Activated B cell treated with CpG ODN at 0.5 μM for 24 hours (primary cell): ENCODE measurements around the gene SOS1. TPM values are rescaled to one million over a fixed set of nuclear protein-coding genes. Genes with fewer than 3 reads are reported as not detected.
"Not testable (repeated sequence)": the region's sequence is repeated elsewhere in the genome, so short reads cannot be mapped to it uniquely, and the experiment has no call there.

ENCODE experiments used
- ATAC-seq: fragments of 200-7000 bp; cut with Tn5 transposase; one replicate; pipeline ENCODE4 v1.10.0; 2021; ENCODE audit warnings: low read depth, mild to moderate bottlenecking, moderate library complexity
- CTCF ChIA-PET: fragments of 350-600 bp; sonication (Branson Sonifier 250); formaldehyde crosslinking; loops from one replicate; lab custom pipeline; 2021; ENCODE audit warnings: antibody characterized with exemption; lab: Charles Lee
- POLR2A ChIA-PET: fragments of 350-600 bp; sonication (Branson Sonifier 250); formaldehyde crosslinking; loops from one replicate; lab custom pipeline; 2021; ENCODE audit warnings: antibody characterized with exemption; lab: Charles Lee
- DNase-seq: peaks from one replicate; pipeline ENCODE4 v3.0.0; 2022
- H3K27ac Mint-ChIP-seq: one replicate; pipeline ENCODE4 v1.8.0; 2020; ENCODE audit warnings: mixed read lengths
- H3K27me3 Mint-ChIP-seq: one replicate; pipeline ENCODE4 v1.8.0; 2021; ENCODE audit warnings: mixed read lengths
- H3K36me3 Mint-ChIP-seq: one replicate; pipeline ENCODE4 v1.8.0; 2021; ENCODE audit warnings: low read depth, mixed read lengths
- H3K4me1 Mint-ChIP-seq: one replicate; pipeline ENCODE4 v1.8.0; 2021; ENCODE audit warnings: mixed read lengths
- H3K4me3 Mint-ChIP-seq: one replicate; pipeline ENCODE4 v1.8.0; 2020; ENCODE audit warnings: mild to moderate bottlenecking, mixed read lengths
- H3K9me3 Mint-ChIP-seq: one replicate; pipeline ENCODE4 v1.8.0; 2020; ENCODE audit warnings: mixed read lengths
- CTCF ChIP-seq: fragments of 200-600 bp; IDR thresholded peaks from one replicate; pipeline ENCODE4 v1.8.0; 2022; ENCODE audit warnings: antibody characterized with exemption, mild to moderate bottlenecking
- intact Hi-C: fragments of 100-400 bp; cut with micrococcal nuclease; formaldehyde crosslinking; loops from one replicate; pipeline ENCODE4 v1.15.1; 2024
- total RNA-seq: library from RNA; stranded (reverse); gene quantifications from 2 replicates; pipeline ENCODE4 v1.2.3, GENCODE V29; 2022

SOS1 gene
- total RNA-seq, 1 donor from 2014 or later: 51.9 TPM

- DNase-seq: no peak
- Mint-ChIP-seq H3K36me3 (peaks cover 17% of the 10 kb centered on the region), H3K4me3 (no peak overlapping the region), H3K27ac (no peak overlapping the region), H3K27me3 (no peaks in the 10 kb centered on the region), H3K9me3 (no peaks in the 10 kb centered on the region), H3K4me1 (no peaks in the 10 kb centered on the region)
- intact Hi-C loops: loop anchor here (1.0 to 2.0 kb wide), 5 partner anchors 61 to 670 kb away; partner anchors contain the start of gene SOS1
- peak; percentile 67 for TF ChIP-seq CTCF
- ChIA-PET POLR2A (interaction anchor here (0.6 kb wide), 1 partner anchor 12 kb away, joined by 3 read pairs; no protein-coding TSS in a partner anchor), CTCF (interaction anchor here (0.7 to 10.9 kb wide), 13 partner anchors 9 to 670 kb away, joined by 3 to 230 read pairs (median 5); partner anchors contain the start of gene SOS1)
- ATAC-seq: no peak
These were observed 61.4 kb downstream of the SOS1 start for GRCh38 chr2:39059366-39059952.

GRCh38 chr2:39058101-39058500, 62.8 kb downstream of the SOS1 start:
- H3K4me1 Mint-ChIP-seq: no peaks in the 10 kb centered on the region
- intact Hi-C loops: loop anchor here (2.0 kb wide), 1 partner anchor 63 kb away; the partner anchor contains the start of gene SOS1
- DNase-seq (no peak), ATAC-seq (no peak)
- H3K27ac Mint-ChIP-seq: no peak overlapping the region
- H3K36me3 Mint-ChIP-seq: peaks cover 29% of the 10 kb centered on the region
- H3K9me3 Mint-ChIP-seq: no peaks in the 10 kb centered on the region
- no peak overlapping the region for H3K4me3 Mint-ChIP-seq
- ChIA-PET POLR2A (no interaction called here), CTCF (interaction anchor here (1.1 to 10.9 kb wide), 7 partner anchors 19 to 672 kb away, joined by 3 to 230 read pairs (median 6); partner anchors contain the start of gene SOS1)
- TF ChIP-seq CTCF: no peak
- H3K27me3 Mint-ChIP-seq: no peaks in the 10 kb centered on the region

- CTCF ChIA-PET, H3K4me1 Mint-ChIP-seq, H3K27ac Mint-ChIP-seq, H3K4me3 Mint-ChIP-seq, POLR2A ChIA-PET, intact Hi-C loops, H3K27me3 Mint-ChIP-seq, ATAC-seq, DNase-seq, H3K9me3 Mint-ChIP-seq: not testable (repeated sequence)
- peaks cover 61% of the 10 kb centered on the region for H3K36me3 Mint-ChIP-seq
These were observed 68.2 kb downstream of the SOS1 start for GRCh38 chr2:39052665-39053064.

- intact Hi-C loops: no loop called here
- POLR2A ChIA-PET: no interaction called here
- CTCF ChIA-PET: interaction anchor here (1.1 kb wide), 1 partner anchor 180 kb away, joined by 4 read pairs; no protein-coding TSS in a partner anchor
- H3K4me3 Mint-ChIP-seq: no peak overlapping the region
- no peak for DNase-seq
- no peaks in the 10 kb centered on the region for H3K4me1 Mint-ChIP-seq
- H3K36me3 Mint-ChIP-seq: peaks cover 61% of the 10 kb centered on the region
- no peak for ATAC-seq
- no peak for TF ChIP-seq CTCF
- H3K27me3 Mint-ChIP-seq: no peaks in the 10 kb centered on the region
- no peaks in the 10 kb centered on the region for H3K9me3 Mint-ChIP-seq
- H3K27ac Mint-ChIP-seq: no peak overlapping the region
These were observed 70.7 kb downstream of the SOS1 start for GRCh38 chr2:39050109-39050508.

GRCh38 chr2:39039072-39039471, 81.8 kb downstream of the SOS1 start:
- POLR2A ChIA-PET: no interaction called here
- Mint-ChIP-seq H3K36me3 (peaks cover 13% of the 10 kb centered on the region), H3K9me3 (no peaks in the 10 kb centered on the region), H3K4me1 (no peaks in the 10 kb centered on the region), H3K27me3 (no peaks in the 10 kb centered on the region), H3K27ac (no peak overlapping the region), H3K4me3 (no peak overlapping the region)
- CTCF ChIA-PET: interaction anchor here (1.3 kb wide), 1 partner anchor 20 kb away, joined by 3 read pairs; no protein-coding TSS in a partner anchor
- intact Hi-C loops: no loop called here
- TF ChIP-seq CTCF: no peak
- DNase-seq: no peak
- ATAC-seq: no peak
